NCI-H510A (cell line): ENCODE measurements around the gene GTPBP8.

Source experiments
- DNase-seq: peaks from one replicate; lab custom pipeline; 2025; lab: John Stamatoyannopoulos, UW

Gene GTPBP8

DNA sequence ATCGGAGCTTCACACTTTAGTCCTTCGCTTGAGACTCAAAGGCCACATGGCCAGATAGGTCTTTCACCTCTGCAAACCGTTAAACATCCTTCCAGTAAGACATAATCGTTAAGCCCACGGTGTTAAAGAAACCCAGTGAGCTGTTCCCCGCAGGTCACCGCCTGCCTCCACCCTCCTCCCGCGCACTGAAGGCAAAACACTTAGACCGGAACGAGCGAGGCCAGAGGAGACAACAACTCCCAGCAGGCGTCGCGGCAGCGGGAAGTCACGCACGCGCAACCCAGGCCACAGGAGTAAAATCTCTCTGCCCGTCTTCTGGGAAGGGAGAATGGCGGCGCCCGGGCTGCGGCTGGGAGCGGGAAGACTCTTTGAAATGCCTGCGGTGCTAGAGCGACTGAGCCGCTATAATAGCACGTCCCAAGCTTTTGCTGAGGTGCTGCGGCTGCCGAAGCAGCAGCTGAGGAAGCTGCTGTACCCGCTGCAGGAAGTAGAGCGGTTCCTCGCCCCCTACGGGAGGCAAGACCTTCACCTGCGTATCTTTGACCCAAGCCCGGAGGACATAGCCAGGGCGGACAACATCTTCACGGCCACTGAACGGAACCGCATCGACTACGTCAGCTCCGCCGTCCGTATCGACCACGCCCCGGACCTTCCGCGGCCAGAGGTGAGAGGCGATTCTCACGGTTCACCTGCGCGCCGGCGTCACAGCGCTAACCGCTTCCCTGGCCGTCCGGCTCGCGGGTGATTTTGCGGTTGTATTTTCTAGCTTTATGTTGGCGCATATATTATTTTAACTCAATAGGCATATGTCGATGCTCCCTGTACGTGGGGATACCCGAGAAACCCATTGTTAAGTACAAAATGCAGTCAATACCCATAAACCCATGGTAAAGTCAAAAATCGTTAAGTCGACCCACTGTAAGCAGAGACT is at the start of gene GTPBP8:
Gene GTPBP8, plus strand, starts transcription at position 313 of the 931 bp plus-strand sequence. Its CDS starts 16 bp downstream, at position 329.
- DNase-seq, result peak; percentile 61

DNA sequence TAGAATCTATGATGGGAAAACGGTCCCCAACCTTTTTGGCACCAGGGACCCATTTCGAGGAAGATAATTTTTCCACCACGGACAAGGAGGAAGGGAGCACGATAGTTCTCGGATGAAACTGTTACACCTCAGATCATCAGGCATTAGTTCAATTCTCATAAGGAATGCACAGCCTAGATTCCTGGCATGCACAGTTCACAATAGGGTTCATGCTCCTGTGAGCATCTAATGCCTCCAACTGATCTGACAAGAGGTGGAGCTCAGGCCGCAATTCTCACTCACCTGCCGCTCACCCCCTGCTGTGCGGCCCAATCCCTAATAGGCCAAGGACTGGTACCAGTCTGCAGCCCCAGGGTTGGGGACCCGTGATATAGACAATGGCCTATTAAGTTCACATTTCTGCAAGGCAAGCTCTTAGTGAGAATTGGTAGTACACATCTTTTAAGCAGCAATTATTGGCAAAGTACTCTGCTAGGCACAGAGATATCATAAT is 42.4 kb upstream of the GTPBP8 start:
- no peak for DNase-seq

DNA sequence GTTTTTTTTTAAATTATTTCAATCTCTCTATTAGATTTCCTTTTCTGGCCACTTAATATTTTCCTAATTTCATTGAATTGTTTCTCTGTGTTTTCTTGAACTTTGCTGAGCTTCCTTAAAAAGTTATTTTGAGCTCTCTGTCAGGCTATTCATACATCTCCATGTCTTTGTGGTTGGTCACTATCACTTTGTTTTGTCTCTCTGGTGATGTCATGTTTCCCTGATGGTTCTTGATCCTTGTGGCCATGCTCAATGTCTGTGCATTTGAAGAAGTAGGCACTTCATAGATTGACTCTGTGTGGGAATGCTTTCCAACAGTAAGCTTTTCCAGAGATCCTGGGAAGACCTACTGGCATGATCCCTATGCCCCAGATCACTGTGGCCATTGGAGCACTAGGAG is 34.4 kb upstream of the GTPBP8 start:
- no peak for DNase-seq

DNA sequence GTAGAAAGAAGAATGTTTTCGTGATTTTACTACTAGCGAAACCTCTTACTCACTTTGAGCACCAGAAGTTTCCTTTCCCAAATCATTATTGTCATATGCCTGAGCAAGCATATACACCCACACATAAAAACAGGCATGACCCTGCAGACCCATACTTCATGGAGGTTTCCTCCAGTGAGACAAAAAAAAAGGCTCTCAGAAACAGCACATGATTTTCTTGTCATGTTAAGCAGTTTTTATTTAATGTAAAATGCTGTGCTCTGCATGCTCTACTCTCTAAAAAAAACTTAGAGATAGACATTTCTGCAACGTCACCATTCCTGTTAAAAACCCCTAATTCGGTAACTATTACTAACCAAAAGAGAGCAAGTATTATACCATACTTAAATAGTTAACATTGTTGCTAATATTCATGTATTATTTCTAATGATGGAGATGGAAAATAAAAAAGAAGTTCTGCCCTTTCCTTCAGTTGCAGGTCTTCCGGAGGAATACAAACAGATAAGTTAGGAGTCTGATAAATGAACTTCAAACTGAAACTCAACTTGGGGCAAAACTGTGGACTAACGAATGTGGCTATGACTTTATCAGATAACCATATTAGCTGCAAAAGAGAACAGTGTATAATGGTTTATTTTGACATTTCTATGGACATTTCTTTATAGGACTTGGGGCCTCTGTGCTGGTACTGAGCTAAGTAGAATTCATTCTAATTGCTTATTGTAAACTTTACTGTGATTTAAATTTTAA is 31.8 kb upstream of the GTPBP8 start:
- DNase-seq, result no peak

DNA sequence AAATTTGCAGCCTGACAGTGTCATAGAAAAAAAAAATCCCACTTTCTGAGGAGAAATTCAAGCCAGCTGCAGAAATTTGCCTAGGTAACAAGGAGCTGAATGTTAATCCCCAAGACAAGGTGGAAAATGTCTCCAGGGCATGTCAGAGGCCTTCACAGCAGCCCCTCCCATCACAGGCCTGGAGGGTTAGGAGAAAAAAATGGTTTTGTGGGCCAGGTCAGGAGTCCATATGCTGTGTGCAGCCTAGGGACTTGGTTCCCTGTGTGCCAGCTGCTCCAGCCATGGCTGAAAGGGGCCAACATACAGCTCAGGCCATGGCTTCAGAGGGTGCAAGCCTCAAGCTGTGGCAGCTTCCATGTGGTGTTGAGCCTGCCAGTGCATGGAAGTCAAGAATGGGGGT is 27.1 kb upstream of the GTPBP8 start:
- no peak for DNase-seq

DNA sequence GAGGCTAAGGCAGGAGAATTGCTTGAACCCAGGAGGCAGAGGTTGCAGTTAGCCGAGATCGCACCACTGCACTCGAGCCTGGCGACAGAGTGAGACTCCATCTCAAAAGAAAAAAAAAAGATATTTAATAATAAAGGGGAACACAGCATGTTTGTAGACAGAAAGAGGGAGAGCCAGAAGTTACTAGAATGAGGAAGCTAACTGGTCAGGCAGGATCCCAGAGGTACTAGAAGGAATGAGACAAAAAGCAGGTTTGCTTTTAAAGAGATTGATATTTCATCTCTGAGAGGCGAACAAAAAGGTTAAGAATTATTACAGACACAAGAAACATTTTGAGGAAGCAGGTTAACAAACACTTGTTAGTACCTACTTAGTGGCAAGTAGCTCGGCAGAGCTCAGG is 25.1 kb upstream of the GTPBP8 start:
- DNase-seq, result no peak

DNA sequence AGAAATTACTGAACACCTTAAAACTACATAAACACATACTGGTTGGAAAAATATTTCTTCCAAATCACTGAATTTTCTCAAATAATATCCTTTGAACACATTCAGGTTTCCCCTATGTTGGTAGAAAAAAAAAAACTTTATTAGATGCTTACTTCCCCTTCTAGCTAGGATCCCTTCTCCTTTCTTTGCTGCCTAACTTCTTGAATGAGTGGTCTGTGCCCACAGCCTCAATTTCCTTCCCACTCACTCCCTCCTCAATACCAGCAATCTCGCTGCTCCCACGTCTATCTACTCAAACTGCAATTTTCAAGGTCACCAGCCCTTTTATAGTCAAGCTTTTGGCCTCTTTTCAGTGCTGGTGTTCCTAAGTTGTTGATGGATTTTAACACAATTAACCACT is 24.2 kb upstream of the GTPBP8 start:
- DNase-seq, result no peak

DNA sequence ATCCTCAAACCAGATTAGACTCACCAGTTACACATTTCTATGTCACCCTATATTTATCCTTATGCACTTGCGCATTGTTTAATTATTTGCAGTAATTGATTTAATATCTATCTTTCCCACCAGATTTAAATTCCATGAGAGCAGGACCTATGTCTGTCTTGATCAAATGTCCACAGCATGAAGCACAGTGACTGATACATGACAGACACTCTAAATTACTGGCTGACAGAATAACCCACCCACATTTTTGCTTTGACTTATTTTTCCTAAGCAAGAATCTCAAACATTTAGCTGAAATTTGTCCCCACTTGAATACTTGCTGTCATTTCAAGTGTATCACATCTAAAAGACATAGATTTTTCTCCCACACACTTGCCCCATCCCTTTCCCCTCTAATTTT is 23.4 kb upstream of the GTPBP8 start:
- DNase-seq, result no peak

DNA sequence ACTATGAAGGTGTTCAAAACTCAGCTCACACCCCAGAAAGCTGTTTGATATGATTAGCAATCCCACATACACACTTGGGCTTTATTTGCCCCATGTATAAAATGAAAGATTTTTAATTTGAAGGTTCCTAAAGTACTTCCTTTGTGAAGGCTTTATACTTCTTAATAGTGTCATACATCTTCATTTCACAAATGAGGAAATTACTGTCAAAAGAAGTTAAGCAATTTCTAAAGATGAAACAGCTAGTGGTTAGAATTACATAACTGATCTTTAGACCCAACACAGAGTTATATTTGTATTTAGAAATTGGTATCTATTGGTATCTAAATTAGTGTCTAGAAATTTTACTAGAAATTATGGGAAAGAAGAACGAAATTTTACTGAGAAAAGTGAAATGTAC is 23.0 kb upstream of the GTPBP8 start:
- no peak for DNase-seq

DNA sequence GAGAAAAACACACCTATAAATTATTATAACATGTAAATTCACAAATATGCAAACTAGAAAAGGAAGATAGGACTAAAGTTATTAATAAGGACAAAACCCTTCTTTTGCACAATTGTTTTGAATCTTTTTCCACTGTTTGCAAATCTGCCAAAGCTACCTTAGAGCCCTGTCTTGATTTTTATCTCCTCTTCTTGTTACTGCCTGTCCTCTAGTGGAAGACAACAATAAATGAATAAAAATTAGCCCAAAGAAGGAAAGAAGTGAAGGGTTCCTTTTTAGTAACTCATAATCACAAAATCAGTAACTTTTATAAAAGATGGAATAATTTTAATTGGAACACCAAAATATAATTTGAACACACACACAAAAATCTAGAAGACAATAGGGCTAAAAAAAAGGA is 18.6 kb upstream of the GTPBP8 start:
- DNase-seq, result no peak

DNA sequence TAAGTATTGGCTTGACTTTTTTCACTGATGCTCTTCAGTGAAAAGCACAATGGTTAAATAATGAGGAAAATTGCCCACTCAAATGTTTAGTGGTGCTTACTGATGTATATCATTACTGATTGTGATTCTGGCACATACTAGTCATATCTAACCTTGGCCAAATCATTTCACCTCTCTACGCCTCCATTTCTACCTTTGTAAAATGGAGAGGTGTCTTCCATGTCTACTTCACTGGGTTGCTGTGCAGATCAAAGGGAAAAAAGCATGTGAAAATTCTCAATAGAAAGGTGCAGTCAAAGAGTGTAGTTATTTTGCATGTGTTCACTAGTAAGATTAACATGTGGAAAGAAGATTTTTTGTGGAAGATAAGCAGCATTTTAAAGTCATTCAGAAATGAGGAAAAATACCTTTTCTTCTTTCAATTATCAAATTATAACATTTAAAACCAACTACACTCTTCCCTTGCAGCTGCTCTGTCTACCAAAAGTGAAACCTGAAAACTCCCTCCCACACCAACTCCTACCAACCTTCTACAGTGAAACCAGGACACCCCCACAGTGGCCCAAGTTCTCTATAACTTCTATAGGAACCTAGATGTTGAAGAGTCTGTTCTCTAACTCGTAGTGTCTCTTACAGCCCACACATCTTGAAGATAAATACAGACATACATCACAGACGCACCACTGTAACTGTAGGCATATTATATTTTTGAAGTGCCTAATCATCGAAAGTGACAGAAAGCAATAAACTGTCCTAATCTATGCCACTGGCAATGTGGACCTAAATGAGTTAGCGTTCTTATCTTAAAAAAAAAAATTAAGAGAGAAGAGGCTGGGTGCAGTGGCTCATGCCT is 17.2 kb upstream of the GTPBP8 start:
- no peak for DNase-seq

DNA sequence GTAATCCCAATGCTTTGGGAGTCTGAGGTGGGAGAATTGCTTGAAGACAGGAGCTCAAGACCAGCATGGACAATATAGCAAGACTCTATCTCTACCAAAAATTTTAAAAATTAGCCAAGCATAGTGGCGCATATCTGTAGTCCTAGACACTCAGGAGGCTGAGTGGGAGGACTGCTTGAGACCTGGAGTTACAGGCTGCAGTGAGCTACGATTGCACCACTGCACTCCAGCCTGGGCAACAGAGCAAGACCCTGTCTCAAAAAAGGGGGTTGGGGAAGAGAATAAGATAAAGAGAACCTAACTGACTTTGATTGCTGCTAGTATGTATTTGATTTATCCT is 16.6 kb upstream of the GTPBP8 start:
- DNase-seq, result no peak

DNA sequence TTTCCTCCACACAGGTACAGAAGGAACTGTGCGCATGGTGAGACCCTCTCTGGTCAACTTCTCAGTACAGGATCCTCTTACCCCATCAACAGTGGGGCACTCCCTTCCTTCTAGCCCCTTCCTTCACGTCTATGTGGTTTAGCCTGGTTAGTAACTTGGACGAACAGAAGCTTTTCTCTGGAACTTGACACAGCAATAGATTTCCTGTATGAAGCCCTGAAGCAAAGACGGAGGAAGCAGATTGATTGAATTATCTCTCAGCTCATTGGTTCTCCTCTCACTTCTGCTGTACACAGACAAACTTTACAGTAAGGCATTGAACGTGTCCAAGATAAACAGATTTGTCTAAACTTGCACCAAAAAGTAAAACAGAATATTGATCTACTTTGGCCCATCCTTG is 15.9 kb upstream of the GTPBP8 start, which contains the start of gene CD200R1:
Gene CD200R1, minus strand, starts transcription at position 210 of the 400 bp plus-strand sequence. CDS start 246 bp downstream, outside the sequence.
- DNase-seq, result no peak

DNA sequence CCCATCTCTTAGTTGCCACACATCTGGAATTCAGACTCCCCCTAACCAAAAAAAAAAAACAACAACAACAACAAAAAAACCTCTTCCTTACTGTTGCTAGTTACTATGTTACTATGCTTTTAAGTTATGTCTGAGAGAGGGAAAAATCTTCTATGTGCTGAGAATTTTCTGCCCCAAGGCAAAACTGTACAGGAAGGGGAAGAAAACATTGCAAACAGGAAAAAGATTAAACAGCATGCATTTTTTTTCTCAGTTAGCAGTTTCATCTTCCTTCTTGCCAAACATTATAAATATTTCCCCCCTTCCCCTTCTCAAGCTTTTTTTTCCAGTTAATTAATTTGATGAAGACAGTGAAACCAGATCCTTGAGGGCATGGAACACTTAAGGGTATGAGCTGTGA is 14.8 kb upstream of the GTPBP8 start:
- DNase-seq, result no peak

DNA sequence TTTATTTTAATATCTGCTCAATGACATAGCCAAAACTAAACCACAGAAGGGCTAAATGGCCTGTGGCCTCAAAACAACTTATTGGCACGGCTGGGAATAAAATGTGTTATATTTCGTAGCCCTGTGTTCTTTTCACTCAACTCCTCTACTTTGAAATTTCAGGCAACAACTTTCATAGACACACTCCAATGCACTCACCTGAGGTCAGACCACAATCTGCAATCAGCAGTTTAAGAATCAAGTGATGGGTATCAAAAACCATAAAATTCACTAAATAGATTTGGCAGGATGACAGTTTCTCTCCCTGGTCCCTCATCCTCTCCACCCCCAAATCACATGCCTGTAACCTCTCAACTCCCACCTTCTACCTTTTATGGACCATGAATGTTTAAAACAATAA is 13.8 kb upstream of the GTPBP8 start:
- DNase-seq, result no peak

DNA sequence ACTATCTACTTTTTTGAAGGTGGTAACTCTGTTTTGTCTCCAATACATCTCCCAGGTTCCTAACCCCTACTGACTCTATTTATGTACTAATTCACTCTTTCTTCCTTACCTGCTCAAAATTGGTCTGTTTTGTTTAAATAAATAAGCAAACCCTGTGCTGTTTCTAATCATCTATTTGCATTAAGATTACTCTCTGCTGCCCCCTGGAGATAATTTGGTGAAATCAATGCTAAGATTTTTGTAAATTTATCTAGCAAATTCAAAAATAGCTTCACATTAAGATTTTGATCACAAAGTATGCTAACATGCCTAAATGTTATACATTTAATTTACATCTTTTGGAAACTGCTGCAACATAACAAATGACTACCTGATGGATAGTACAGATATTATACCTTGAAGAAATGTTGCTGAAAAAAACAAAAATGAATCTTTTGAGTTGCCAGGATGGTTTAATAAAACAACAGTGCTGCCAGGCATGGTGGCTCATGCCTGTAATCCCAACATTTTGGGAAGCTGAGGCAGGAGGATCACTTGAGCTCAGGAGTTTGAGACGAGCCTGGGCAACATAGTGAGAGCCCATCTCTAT is 11.4 kb upstream of the GTPBP8 start:
- DNase-seq, result no peak

DNA sequence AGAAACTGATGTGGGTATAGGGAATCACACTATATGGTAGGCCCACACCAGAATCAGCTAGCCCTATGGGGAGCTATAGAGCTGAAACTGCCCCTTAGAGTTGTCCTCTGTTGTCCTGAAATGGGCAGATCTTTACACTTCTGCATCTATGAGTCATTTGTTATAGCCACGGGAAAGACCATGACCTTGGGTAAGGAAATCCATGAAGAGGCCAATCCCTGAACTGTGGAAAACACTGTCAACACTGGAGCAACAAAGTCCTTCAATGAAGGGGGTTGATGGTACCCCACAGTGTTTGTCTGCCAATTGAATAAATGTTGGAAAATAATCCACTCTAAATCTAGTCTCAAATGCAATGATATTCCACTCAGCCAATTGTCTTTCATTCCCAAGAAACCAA is 10.7 kb upstream of the GTPBP8 start:
- DNase-seq, result no peak

DNA sequence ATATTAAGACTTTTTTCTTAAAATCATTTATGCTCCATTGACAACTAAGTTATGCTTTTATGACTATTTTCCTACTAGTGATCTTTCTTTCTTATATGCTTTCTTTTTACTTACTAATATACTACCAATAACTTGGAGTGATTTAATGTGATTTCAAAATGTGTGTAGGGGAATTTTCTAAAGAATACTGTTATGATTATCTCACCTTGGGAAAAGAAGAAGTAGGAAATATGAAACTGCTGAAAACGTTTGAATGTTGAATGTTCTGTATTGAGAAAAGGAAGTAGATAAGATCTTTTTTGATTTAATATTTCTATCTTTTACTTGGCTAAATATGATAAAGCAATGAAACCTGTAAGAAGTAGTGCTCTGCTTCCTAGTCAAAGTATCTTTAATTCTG is 8.1 kb upstream of the GTPBP8 start:
- DNase-seq, result no peak

DNA sequence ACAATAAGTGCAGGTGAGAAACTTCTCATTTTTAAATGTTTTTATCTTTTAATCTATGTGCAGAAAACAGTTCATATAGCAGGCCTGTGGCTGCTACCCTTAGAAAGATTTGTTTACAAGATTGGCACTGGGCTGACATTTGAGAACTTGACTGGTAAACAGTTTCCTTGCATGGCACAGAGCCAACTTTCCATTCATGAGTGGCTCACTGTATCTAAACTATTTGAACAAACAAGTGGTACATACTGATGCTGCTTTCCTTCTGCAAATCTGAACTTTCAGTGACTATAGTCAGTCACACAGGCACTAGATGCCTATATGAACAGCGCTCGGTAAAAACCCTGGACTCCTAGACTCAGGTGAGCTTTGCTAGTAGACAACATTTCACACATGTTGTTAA is 6.3 kb upstream of the GTPBP8 start:
- DNase-seq, result no peak

DNA sequence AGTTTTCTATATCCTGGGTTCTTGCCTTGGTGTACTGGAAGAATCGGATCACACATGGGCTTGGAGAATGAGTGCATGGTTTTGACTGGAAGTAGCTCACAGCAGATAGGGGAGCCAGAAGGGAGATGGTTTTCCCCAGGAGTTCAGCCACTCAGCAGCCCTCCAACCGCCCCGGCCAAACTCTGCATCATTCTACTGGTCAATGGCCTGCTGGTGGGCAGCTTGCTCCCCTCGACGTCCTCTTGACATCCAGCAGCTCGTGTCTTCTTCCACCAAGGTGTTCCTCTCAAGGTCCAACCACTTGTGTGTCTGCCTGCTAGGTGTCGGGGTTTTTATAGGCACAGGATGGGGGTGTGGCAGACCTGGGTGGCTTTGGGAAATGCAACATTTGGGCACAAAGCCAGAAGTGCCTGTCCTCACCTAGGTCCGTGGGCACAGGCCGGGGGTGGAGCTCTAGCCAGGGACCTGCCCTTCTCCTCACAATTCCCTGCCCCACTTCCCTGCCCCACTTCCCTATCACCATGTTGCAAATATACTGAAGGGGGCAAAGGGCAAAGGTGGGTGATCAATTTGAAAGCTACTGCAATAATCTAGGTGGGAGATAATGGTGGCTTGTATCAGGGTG is 3.0 kb upstream of the GTPBP8 start:
- DNase-seq, result no peak

DNA sequence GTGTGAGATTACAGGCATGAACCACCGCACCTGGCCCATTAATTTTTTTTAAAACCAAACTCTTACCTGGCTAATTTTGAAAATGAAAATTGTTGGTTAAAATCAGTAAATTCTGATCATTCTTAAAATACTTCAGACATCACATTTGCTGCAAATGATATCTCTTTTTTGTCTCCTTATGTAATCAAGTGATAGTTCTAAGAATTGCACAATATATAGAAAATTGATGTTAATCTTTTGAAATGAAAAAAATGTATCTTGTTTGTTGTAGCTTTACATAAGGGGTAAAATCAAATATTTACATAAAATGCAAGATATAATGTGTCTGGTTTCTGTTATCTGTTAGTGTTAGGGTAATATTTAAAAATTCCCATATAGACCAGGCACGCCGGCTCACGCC is 5.0 kb downstream of the GTPBP8 start:
- DNase-seq, result no peak
